GM12872 (cell line): ENCODE results near the gene ZNF76.

ENCODE experiments used
- CTCF ChIP-seq: IDR thresholded peaks from 3 replicates; pipeline ENCODE4 v1.5.1; 2011; ENCODE audit warnings: low read depth, mild to moderate bottlenecking, low read length, moderate library complexity; ENCODE audit not compliant: insufficient read depth

ZNF76 gene

GRCh38 chr6:35216851-35217811 is 42.4 kb upstream of the ZNF76 start:
- TF ChIP-seq CTCF = no peak

GRCh38 chr6:35218021-35218420 is 41.5 kb upstream of the ZNF76 start:
- TF ChIP-seq CTCF = no peak

- TF ChIP-seq CTCF = no peak
Measured at GRCh38 chr6:35218456-35218855, 41.1 kb upstream of the ZNF76 start.

- no peak for TF ChIP-seq CTCF
Measured at GRCh38 chr6:35219683-35220326, 39.7 kb upstream of the ZNF76 start.

- TF ChIP-seq CTCF = no peak
Measured at GRCh38 chr6:35220711-35221110, 38.8 kb upstream of the ZNF76 start.

- no peak for TF ChIP-seq CTCF
Measured at GRCh38 chr6:35223396-35223795, 36.1 kb upstream of the ZNF76 start.

GRCh38 chr6:35224720-35225119 is 34.8 kb upstream of the ZNF76 start:
- no peak for TF ChIP-seq CTCF
